ENCODE results near the gene RASD2. TPM values are rescaled to one million over a fixed set of nuclear protein-coding genes. Genes with fewer than 3 reads are reported as not detected.

RASD2 gene
- total and polyA plus RNA-seq, 8 donors: 0.28 to 1.4 (median 0.59) TPM

DNA sequence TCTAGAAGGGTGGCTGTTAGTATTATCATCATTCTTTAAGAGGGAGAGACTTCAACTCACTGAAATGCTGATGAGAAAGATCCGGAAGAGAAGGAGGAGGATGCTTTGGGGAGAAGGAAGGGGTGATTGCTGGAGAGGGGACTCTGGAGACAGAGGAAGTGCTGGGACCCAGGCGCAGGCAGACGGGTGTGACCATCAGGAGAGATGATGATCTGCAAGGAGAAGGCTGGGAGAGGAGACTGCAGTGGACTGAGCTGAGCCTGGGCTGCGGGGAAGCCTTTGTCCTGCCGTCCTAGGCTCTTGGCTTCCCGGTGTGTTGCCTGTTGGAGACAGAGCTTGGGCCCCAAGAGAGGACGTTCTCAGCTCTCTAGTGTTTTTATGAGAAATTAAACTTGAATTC, 22.6 kb downstream of the RASD2 start:
- H3K27me3 ChIP-seq: no peaks in the 10 kb centered on the region
- 75 to 81% methylated on average over 6 to 7 of the region's 7 CpGs for WGBS, 2 donors
- FAIRE-seq (no peak), ATAC-seq (no peak), DNase-seq (no peak)
- no peak for TF ChIP-seq CTCF (IDR thresholded peaks at IDR 0.05)
- H3K9me3 ChIP-seq: no peaks in the 10 kb centered on the region
- no peaks in the 10 kb centered on the region for H3K36me3 ChIP-seq
- H3K27ac ChIP-seq: no peak overlapping the region
- H3K4me3 ChIP-seq: no peak overlapping the region
- H3K4me1 ChIP-seq: no peaks in the 10 kb centered on the region
- intact Hi-C loops (cut with DNase I): no loop called here

GRCh38 chr22:35564975-35565867, 24.6 kb downstream of the RASD2 start:
- WGBS, 2 donors: 63 to 70% methylated on average over 10 of the region's 10 CpGs
- intact Hi-C loops (cut with DNase I): no loop called here
- Histone ChIP-seq H3K27me3 (no peaks in the 10 kb centered on the region), H3K27ac (no peak overlapping the region), H3K9me3 (no peaks in the 10 kb centered on the region), H3K4me3 (no peak overlapping the region), H3K36me3 (no peaks in the 10 kb centered on the region), H3K4me1 (peaks cover 0 to 13% (median 7%) of the 10 kb centered on the region in 3 donors)
- DNase-seq (no peak), FAIRE-seq (no peak), ATAC-seq (no peak)
- TF ChIP-seq CTCF (IDR thresholded peaks at IDR 0.05): no peak

GRCh38 chr22:35567351-35568141, 26.9 kb downstream of the RASD2 start:
- H3K4me1 ChIP-seq: peaks cover 0 to 13% (median 7%) of the 10 kb centered on the region in 3 donors
- H3K9me3 ChIP-seq: no peaks in the 10 kb centered on the region
- DNase-seq (no peak), FAIRE-seq (no peak), ATAC-seq (no peak)
- WGBS, 2 donors: 68 to 75% methylated on average over 23 of the region's 23 CpGs
- H3K27ac ChIP-seq: no peak overlapping the region
- intact Hi-C loops (cut with DNase I): no loop called here
- no peak for TF ChIP-seq CTCF (IDR thresholded peaks at IDR 0.05)
- H3K36me3 ChIP-seq: no peaks in the 10 kb centered on the region
- no peak overlapping the region for H3K4me3 ChIP-seq
- H3K27me3 ChIP-seq: no peaks in the 10 kb centered on the region

DNA sequence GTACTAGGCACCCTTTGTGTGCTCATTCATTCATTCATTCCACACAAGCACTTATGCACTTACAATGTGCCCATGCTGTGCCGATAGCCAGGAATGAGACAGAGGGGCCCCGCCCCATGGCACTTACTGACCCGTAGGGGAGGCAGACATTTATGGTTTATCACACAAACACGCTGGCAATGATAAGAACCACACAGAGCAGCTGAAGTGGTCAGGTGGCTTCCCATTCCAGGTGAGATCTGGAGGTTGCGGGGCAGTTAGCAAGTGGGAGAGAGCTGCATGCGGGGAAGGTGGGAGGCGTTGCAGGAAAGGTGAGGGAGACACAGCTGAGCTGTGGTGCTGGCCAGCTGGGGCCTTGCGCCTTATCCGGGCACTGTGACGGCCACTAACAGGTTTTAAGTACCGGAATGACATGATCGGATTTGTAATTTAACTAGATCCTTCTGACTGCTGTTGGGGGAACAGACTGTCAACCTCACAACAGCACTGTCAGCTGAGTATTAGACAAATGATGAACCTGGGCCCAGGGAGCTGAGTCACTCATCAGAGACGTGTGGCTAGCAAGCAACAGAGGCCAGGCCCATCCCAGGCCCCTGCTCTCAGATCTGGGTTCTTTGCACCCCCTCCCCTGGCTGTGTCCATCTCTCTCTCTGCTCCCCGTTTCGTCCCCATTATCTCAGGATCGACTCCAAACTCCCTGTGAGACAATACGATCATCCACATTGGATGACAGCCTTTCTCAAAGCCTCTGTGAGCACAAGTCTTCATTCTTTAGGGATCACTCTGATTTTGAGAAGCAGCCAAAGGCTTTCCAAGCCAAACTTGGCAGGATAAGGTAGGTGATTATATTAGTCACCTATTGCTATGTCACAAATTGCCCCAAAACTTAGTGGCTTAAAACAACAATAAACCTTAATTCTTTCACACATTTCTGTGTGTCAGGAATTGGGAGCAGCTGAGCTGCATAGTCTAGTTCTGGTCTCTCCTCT, 28.4 kb downstream of the RASD2 start:
- Histone ChIP-seq H3K4me3 (no peak overlapping the region), H3K4me1 (peaks cover 0 to 13% (median 7%) of the 10 kb centered on the region in 3 donors), H3K27me3 (no peaks in the 10 kb centered on the region), H3K27ac (peak overlapping the region in 2 of 4 donors; percentile 46 to 63), H3K36me3 (no peaks in the 10 kb centered on the region), H3K9me3 (no peaks in the 10 kb centered on the region)
- 25 to 34% methylated on average over 17 of the region's 17 CpGs for WGBS, 2 donors
- FAIRE-seq (no peak), DNase-seq (no peak), ATAC-seq (peak; percentile 67 to 76 (median 74))
- intact Hi-C loops (cut with DNase I): no loop called here
- no peak for TF ChIP-seq CTCF (IDR thresholded peaks at IDR 0.05)

Data from pancreas (tissue), 10 donors.